ENCODE measurements around the gene DICER1. TPM values are rescaled to one million over a fixed set of nuclear protein-coding genes. Genes with fewer than 3 reads are reported as not detected.

The DICER1 gene
- total RNA-seq, 1 donor from 2014 or later: 104 TPM

GRCh38 chr14:95163666-95164065 lies 6.3 kb upstream of the DICER1 start:
- Mint-ChIP-seq H3K36me3 (ENCODE audit: low read depth) (peaks cover 8% of the 10 kb centered on the region), H3K27ac (ENCODE audit: unreplicated experiment) (no peak overlapping the region), H3K9me3 (peaks cover 11% of the 10 kb centered on the region), H3K27me3 (ENCODE audit: low read depth) (no peaks in the 10 kb centered on the region), H3K4me3 (no peak overlapping the region), H3K4me1 (peaks cover 11% of the 10 kb centered on the region)
- no peak for DNase-seq (ENCODE audit: low read depth, low spot score)
- no peak for TF ChIP-seq CTCF (conservative IDR thresholded peaks at IDR 0.05)

GRCh38 chr14:95163132-95163531 lies 5.8 kb upstream of the DICER1 start:
- no peak for DNase-seq (ENCODE audit: low read depth, low spot score)
- H3K4me3 Mint-ChIP-seq: no peak overlapping the region
- peaks cover 8% of the 10 kb centered on the region for H3K36me3 Mint-ChIP-seq (ENCODE audit: low read depth)
- no peak overlapping the region for H3K27ac Mint-ChIP-seq (ENCODE audit: unreplicated experiment)
- no peak for TF ChIP-seq CTCF (conservative IDR thresholded peaks at IDR 0.05)
- no peaks in the 10 kb centered on the region for H3K27me3 Mint-ChIP-seq (ENCODE audit: low read depth)
- peaks cover 12% of the 10 kb centered on the region for H3K4me1 Mint-ChIP-seq
- H3K9me3 Mint-ChIP-seq: peaks cover 11% of the 10 kb centered on the region

- Mint-ChIP-seq H3K9me3 (peaks cover 9% of the 10 kb centered on the region), H3K4me3 (peak overlapping the region; percentile 13), H3K4me1 (peaks cover 17% of the 10 kb centered on the region), H3K27ac (ENCODE audit: unreplicated experiment) (peak overlapping the region; percentile 3), H3K27me3 (ENCODE audit: low read depth) (no peaks in the 10 kb centered on the region), H3K36me3 (ENCODE audit: low read depth) (peaks cover 8% of the 10 kb centered on the region)
- no peak for DNase-seq (ENCODE audit: low read depth, low spot score)
- no peak for TF ChIP-seq CTCF (conservative IDR thresholded peaks at IDR 0.05)
These were observed 5.3 kb upstream of the DICER1 start for GRCh38 chr14:95162641-95163040.

- DNase-seq (ENCODE audit: low read depth, low spot score): no peak
- Mint-ChIP-seq H3K36me3 (ENCODE audit: low read depth) (peaks cover 4% of the 10 kb centered on the region), H3K4me3 (no peak overlapping the region), H3K27me3 (ENCODE audit: low read depth) (no peaks in the 10 kb centered on the region), H3K4me1 (peaks cover 48% of the 10 kb centered on the region), H3K9me3 (no peaks in the 10 kb centered on the region), H3K27ac (ENCODE audit: unreplicated experiment) (no peak overlapping the region)
- no peak for TF ChIP-seq CTCF (conservative IDR thresholded peaks at IDR 0.05)
These were observed 342 bp downstream of the DICER1 start for GRCh38 chr14:95157048-95157326.

GRCh38 chr14:95156161-95157047 lies 925 bp downstream of the DICER1 start:
- Mint-ChIP-seq H3K27me3 (ENCODE audit: low read depth) (no peaks in the 10 kb centered on the region), H3K27ac (ENCODE audit: unreplicated experiment) (peak overlapping the region; percentile 92), H3K4me3 (peak overlapping the region; percentile 94), H3K4me1 (peaks cover 47% of the 10 kb centered on the region), H3K9me3 (no peaks in the 10 kb centered on the region), H3K36me3 (ENCODE audit: low read depth) (peaks cover 4% of the 10 kb centered on the region)
- TF ChIP-seq CTCF (conservative IDR thresholded peaks at IDR 0.05): no peak
- DNase-seq (ENCODE audit: low read depth, low spot score): peak; percentile 9

Data from neural crest cell (in vitro differentiated cells).